HCT116 (cell line): Measurements from ENCODE around the gene SMDT1. TPM values are rescaled to one million over a fixed set of nuclear protein-coding genes. Genes with fewer than 3 reads are reported as not detected.
"Not testable (repeated sequence)": the region's sequence is repeated elsewhere in the genome, so short reads cannot be mapped to it uniquely, and the experiment has no call there.

Experiments used
- ATAC-seq: fragments of 200-7000 bp; cut with Tn5 transposase; 2 replicates; pipeline ENCODE4 v1.9.1; 2020; ENCODE audit warnings: mild to moderate bottlenecking, moderate library complexity
- BruUV-seq: library from RNA; stranded (reverse); fragments of 400-500 nt; replicated peaks from 2 replicates; lab custom pipeline; 2021; lab: Mats Ljungman, UMichigan
- CTCF ChIA-PET: fragments of 300-600 bp; sonication (Branson Sonifier 250); formaldehyde crosslinking; loops from one replicate; lab custom pipeline; 2021; ENCODE audit warnings: antibody characterized with exemption; lab: Charles Lee
- POLR2A ChIA-PET: fragments of 300-600, 350-600 bp; sonication (Branson Sonifier 250); formaldehyde crosslinking; loops from one replicate; lab custom pipeline; 2021; ENCODE audit warnings: antibody characterized with exemption; lab: Charles Lee
- RAD21 ChIA-PET, 2 experiments: fragments of 300-600 bp; sonication (Branson Sonifier 250); formaldehyde crosslinking; loops; one replicate each; lab custom pipeline; 2023; ENCODE audit warnings: low total read pairs in 2 of 2; ENCODE audit not compliant: uncharacterized antibody in 2 of 2, unreplicated experiment in 2 of 2, low non-redundant PET in 1 of 2; lab: Charles Lee
- DNase-seq: peaks from one replicate; pipeline ENCODE4 v3.0.0-alpha.2; 2010; ENCODE audit warnings: low read depth, low spot score
- H2AFZ ChIP-seq: fragments of 200-600 bp; shearing (Covaris generic), sonication (generic); 2 replicates; pipeline ENCODE4 v1.6.1; 2017; ENCODE audit warnings: low read depth, mixed run types, mixed read lengths, antibody characterized with exemption, low read length; ENCODE audit not compliant: poor library complexity, severe bottlenecking
- H3K27ac ChIP-seq: 2 replicates; pipeline ENCODE4 v1.5.1; 2012; ENCODE audit warnings: low read depth, low read length
- H3K27me3 ChIP-seq: fragments of 200-600 bp; sonication (generic); 2 replicates; pipeline ENCODE4 v1.6.1; 2016; ENCODE audit warnings: mixed run types, low read length, mixed read lengths; ENCODE audit not compliant: insufficient read depth
- H3K36me3 ChIP-seq, 2 experiments: fragments of 200-500 bp in 1 of 2; fragments of 200-600 bp in 1 of 2; sonication (Bioruptor generic) in 1 of 2; sonication (generic) in 1 of 2; 2 replicates each; pipeline versions ENCODE4 v1.5.1 to v1.6.1; 2014 to 2016; ENCODE audit warnings: low read length in 2 of 2, inconsistent platforms in 1 of 2, mixed read lengths in 1 of 2, mixed run types in 1 of 2; ENCODE audit not compliant: insufficient read depth in 2 of 2, control insufficient read depth in 1 of 2
- H3K4me1 ChIP-seq, 2 experiments: fragments of 200-600 bp in 1 of 2; sonication (generic) in 1 of 2; 2 replicates each; pipeline versions ENCODE4 v1.5.1 to v1.6.1; 2012 to 2017; ENCODE audit warnings: low read length in 2 of 2, inconsistent platforms in 1 of 2, mild to moderate bottlenecking in 1 of 2, mixed read lengths in 1 of 2, mixed run types in 1 of 2, moderate library complexity in 1 of 2; ENCODE audit not compliant: insufficient read depth in 2 of 2, control insufficient read depth in 1 of 2
- H3K4me2 ChIP-seq: fragments of 200-600 bp; sonication (generic); 2 replicates; pipeline ENCODE4 v1.6.1; 2017; ENCODE audit warnings: mixed run types, low read length, mixed read lengths
- H3K4me3 ChIP-seq, 2 experiments: fragments of 200-600 bp in 1 of 2; sonication (generic) in 1 of 2; replicated peaks in 1 of 2; 2 replicates each; pipeline ENCODE4 v1.5.1; 2011 to 2016; ENCODE audit warnings: low read length in 2 of 2, control low read depth in 1 of 2, low read depth in 1 of 2, mild to moderate bottlenecking in 1 of 2, mixed read lengths in 1 of 2, mixed run types in 1 of 2
- H3K79me2 ChIP-seq: fragments of 200-600 bp; sonication (generic); 2 replicates; pipeline ENCODE4 v1.6.1; 2017; ENCODE audit warnings: mild to moderate bottlenecking, mixed run types, low read length, moderate library complexity, mixed read lengths; ENCODE audit not compliant: insufficient read depth
- H3K9ac ChIP-seq: fragments of 200-600 bp; sonication (generic); 2 replicates; pipeline ENCODE4 v1.6.1; 2016; ENCODE audit warnings: low read length, mixed read lengths
- H3K9me2 ChIP-seq: fragments of 200-600 bp; sonication (generic), shearing (Covaris generic); 2 replicates; pipeline ENCODE4 v1.6.1; 2017; ENCODE audit warnings: mixed run types, mild to moderate bottlenecking, moderate library complexity; ENCODE audit not compliant: insufficient read depth
- H3K9me3 ChIP-seq, 2 experiments: fragments of 200-500 bp in 1 of 2; fragments of 200-600 bp in 1 of 2; sonication (Bioruptor generic) in 1 of 2; sonication (generic) in 1 of 2; 2 replicates each; pipeline ENCODE4 v1.6.1; 2014 to 2017; ENCODE audit warnings: low read length in 2 of 2, mixed read lengths in 2 of 2, inconsistent platforms in 1 of 2, low read depth in 1 of 2, mild to moderate bottlenecking in 1 of 2, mixed run types in 1 of 2, moderate library complexity in 1 of 2; ENCODE audit not compliant: control insufficient read depth in 1 of 2, insufficient read depth in 1 of 2
- H4K20me1 ChIP-seq: fragments of 200-600 bp; sonication (generic), shearing (Covaris generic); 2 replicates; pipeline ENCODE4 v1.6.1; 2017; ENCODE audit warnings: mixed run types, mild to moderate bottlenecking, moderate library complexity; ENCODE audit not compliant: insufficient read depth
- CEBPB ChIP-seq: IDR thresholded peaks from 2 replicates; pipeline ENCODE4 v1.6.1; 2012; ENCODE audit warnings: low read depth
- ELF1 ChIP-seq: IDR thresholded peaks from 2 replicates; pipeline ENCODE4 v1.6.1; 2012; ENCODE audit warnings: low read depth, borderline replicate concordance
- EZH2 ChIP-seq: fragments of 200-600 bp; sonication (generic); IDR thresholded peaks from 2 replicates; pipeline ENCODE4 v1.6.1; 2017; ENCODE audit warnings: antibody characterized with exemption, mixed run types
- EZH2phosphoT487 ChIP-seq: fragments of 200-600 bp; IDR thresholded peaks from 2 replicates; pipeline ENCODE4 v1.6.1; 2018; ENCODE audit warnings: antibody characterized with exemption, borderline replicate concordance
- JUND ChIP-seq: IDR thresholded peaks from 2 replicates; pipeline ENCODE4 v1.6.1; 2012
- SP1 ChIP-seq: IDR thresholded peaks from 2 replicates; pipeline ENCODE4 v1.6.1; 2012; ENCODE audit warnings: low read depth
- ZFX ChIP-seq: fragments of 450-650 bp; IDR thresholded peaks from 2 replicates; pipeline ENCODE4 v1.6.1; 2017
- intact Hi-C: fragments of 100-400 bp; cut with micrococcal nuclease; formaldehyde crosslinking; loops from 2 replicates; pipeline ENCODE4 v1.10.0; 2022
- total RNA-seq: library from RNA; stranded (reverse); gene quantifications from one replicate; pipeline ENCODE4 v1.2.1, GENCODE V29; 2021; ENCODE audit not compliant: unreplicated experiment
- TF ChIP-seq, protein P1 (sequence below): IDR thresholded peaks from 2 replicates; pipeline ENCODE4 v1.6.1; 2012; ENCODE audit warnings: low read depth
- TF ChIP-seq, protein P2 (sequence below): IDR thresholded peaks from 2 replicates; pipeline ENCODE4 v1.6.1; 2012

The SMDT1 gene
- total RNA-seq, 1 experiment from 2014 or later: 51.9 TPM

DNA sequence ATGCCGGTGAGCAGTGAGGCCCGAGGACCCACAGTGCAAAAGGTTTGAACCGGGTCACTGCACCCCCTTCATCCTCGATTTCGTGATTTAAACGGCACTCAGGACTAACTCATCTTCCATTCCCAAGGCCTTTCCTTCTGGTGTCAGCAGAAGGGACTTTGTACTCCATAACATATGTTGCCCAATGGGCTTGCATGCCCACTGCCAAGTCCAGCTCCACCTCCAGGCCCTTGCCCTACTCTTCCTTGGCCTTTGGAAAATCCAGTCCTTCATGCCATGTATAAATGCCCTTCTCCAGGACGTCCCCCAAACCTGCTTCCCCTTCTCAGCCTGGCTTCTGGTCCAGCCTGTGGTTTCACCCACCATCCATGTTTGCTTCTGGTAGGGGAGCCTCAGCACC, 50.7 kb downstream of the SMDT1 start:
- H4K20me1 ChIP-seq, H3K4me2 ChIP-seq, H3K4me1 ChIP-seq, H2AFZ ChIP-seq, H3K4me3 ChIP-seq, CTCF ChIA-PET, H3K27ac ChIP-seq, BruUV-seq, intact Hi-C loops, DNase-seq, H3K9me2 ChIP-seq, H3K36me3 ChIP-seq, H3K9ac ChIP-seq, H3K9me3 ChIP-seq, RAD21 ChIA-PET, ATAC-seq, H3K79me2 ChIP-seq, H3K27me3 ChIP-seq, POLR2A ChIA-PET: not testable (repeated sequence)

DNA sequence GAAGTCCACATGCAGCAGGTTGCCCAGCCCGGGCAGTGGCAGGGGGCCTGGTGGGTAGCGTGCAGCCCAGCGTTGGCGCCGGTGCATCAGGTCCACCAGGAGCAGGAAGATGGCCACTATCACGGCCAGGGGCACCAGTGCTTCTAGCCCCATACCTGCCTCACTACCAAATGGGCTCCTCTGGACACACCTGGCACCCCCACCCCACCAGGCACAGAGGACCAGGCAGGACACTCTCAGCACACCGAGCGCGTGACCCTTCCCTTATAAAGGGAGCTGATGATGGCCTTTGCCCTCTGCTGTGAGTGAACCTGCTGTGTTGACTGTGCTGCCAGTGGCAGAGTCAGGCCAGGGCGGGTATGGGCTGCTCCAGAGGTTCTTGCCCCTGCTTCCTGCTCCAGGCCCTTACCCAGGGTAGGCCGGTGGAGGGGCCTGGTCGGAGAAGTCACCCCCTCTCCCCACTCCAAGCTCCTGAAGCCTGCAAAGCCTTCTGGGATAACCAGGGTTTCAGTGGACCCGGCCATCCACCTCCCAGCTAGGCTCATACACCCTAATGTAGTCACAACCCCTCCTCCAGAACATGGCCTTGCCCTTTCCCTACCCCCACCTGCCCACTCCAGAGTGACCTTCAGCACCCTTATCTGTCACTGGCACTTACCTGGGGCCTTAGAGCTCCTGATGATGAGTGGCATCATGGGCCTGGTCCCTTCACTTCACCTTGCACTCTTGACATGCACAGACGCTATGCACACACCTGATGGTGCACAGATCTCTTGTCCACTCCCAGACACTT, 51.3 kb downstream of the SMDT1 start, which contains the start of gene CYP2D6:
Gene CYP2D6 (minus strand): TSS at position 172 of the 793 bp plus-strand sequence. CDS start 19 bp downstream, at position 153.
- H3K27me3 ChIP-seq, H3K36me3 ChIP-seq, H2AFZ ChIP-seq, POLR2A ChIA-PET, DNase-seq, H3K79me2 ChIP-seq, H3K4me2 ChIP-seq, RAD21 ChIA-PET, H3K27ac ChIP-seq, CTCF ChIA-PET, H3K4me3 ChIP-seq, H3K9me2 ChIP-seq, intact Hi-C loops, H3K4me1 ChIP-seq, BruUV-seq, ATAC-seq, H4K20me1 ChIP-seq, H3K9ac ChIP-seq, H3K9me3 ChIP-seq: not testable (repeated sequence)

DNA sequence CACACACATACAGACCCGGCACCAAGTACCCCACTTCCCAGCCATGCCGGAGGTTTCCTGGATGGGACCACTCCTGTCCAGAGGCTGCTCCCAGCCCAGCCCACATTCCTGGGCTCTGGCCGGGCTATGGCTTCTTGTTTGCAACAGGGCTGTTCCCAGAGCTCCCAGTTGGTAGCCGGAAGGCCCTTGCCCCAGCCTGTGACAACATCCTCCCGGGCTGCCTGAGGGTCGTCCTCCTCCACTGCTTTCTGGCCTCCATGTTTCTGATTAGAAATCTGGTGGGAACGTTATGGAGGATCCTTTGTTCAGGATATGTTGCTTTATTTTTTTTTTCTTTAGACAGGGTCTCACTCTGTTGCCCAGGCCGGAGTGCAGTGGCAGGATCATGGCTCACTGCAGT, 52.1 kb downstream of the SMDT1 start:
- no peaks in the 10 kb centered on the region for H3K36me3 ChIP-seq
- no peaks in the 10 kb centered on the region for H3K9me3 ChIP-seq
- no peaks in the 10 kb centered on the region for H3K79me2 ChIP-seq
- H3K4me3 ChIP-seq: no peak overlapping the region
- H3K27ac ChIP-seq: no peak overlapping the region
- H3K9ac ChIP-seq: no peak overlapping the region
- no peak overlapping the region for H3K4me2 ChIP-seq
- RAD21 ChIA-PET: no interaction called here
- TF ChIP-seq, protein P1, sequence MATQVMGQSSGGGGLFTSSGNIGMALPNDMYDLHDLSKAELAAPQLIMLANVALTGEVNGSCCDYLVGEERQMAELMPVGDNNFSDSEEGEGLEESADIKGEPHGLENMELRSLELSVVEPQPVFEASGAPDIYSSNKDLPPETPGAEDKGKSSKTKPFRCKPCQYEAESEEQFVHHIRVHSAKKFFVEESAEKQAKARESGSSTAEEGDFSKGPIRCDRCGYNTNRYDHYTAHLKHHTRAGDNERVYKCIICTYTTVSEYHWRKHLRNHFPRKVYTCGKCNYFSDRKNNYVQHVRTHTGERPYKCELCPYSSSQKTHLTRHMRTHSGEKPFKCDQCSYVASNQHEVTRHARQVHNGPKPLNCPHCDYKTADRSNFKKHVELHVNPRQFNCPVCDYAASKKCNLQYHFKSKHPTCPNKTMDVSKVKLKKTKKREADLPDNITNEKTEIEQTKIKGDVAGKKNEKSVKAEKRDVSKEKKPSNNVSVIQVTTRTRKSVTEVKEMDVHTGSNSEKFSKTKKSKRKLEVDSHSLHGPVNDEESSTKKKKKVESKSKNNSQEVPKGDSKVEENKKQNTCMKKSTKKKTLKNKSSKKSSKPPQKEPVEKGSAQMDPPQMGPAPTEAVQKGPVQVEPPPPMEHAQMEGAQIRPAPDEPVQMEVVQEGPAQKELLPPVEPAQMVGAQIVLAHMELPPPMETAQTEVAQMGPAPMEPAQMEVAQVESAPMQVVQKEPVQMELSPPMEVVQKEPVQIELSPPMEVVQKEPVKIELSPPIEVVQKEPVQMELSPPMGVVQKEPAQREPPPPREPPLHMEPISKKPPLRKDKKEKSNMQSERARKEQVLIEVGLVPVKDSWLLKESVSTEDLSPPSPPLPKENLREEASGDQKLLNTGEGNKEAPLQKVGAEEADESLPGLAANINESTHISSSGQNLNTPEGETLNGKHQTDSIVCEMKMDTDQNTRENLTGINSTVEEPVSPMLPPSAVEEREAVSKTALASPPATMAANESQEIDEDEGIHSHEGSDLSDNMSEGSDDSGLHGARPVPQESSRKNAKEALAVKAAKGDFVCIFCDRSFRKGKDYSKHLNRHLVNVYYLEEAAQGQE: no peak
- TF ChIP-seq SP1: no peak
- TF ChIP-seq ELF1: no peak
- TF ChIP-seq CEBPB: no peak
- TF ChIP-seq EZH2phosphoT487: no peak
- TF ChIP-seq EZH2: no peak
- TF ChIP-seq, protein P2, sequence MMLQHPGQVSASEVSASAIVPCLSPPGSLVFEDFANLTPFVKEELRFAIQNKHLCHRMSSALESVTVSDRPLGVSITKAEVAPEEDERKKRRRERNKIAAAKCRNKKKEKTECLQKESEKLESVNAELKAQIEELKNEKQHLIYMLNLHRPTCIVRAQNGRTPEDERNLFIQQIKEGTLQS: no peak
- TF ChIP-seq ZFX: no peak
- TF ChIP-seq JUND: no peak
- H3K4me1 ChIP-seq: peaks cover 0 to 5% of the 10 kb centered on the region in 2 experiments; a peak in 1 of 4 replicates
- DNase-seq (no peak), ATAC-seq (no peak)
- no peaks in the 10 kb centered on the region for H4K20me1 ChIP-seq
- no peaks in the 10 kb centered on the region for H3K9me2 ChIP-seq
- BruUV-seq: no TSS peak
- intact Hi-C loops: no loop called here
- POLR2A ChIA-PET: no interaction called here
- CTCF ChIA-PET: no interaction called here
- no peak overlapping the region for H2AFZ ChIP-seq
- no peaks in the 10 kb centered on the region for H3K27me3 ChIP-seq
